Thyroid gland (tissue), 4 donors: ENCODE measurements around the gene TRABD2B.

ENCODE experiments used
- CTCF ChIP-seq, 6 experiments: fragments of 200-600 bp in 3 of 6; fragments of 450-650 bp in 3 of 6; sonication (generic) in 3 of 6; IDR thresholded peaks; one replicate each; pipeline ENCODE4 v1.5.1; 2016 to 2019; ENCODE audit warnings: antibody characterized with exemption in 6 of 6, mild to moderate bottlenecking in 2 of 6, inconsistent platforms in 1 of 6, moderate library complexity in 1 of 6
- POLR2A ChIP-seq, 2 donors: fragments of 450-650 bp; IDR thresholded peaks; one replicate each; pipeline ENCODE4 v1.6.1; 2017; ENCODE audit warnings: antibody characterized with exemption in 2 of 2, mild to moderate bottlenecking in 2 of 2, moderate library complexity in 1 of 2

- TF ChIP-seq POLR2A (IDR thresholded peaks at IDR 0.05) (no peak), CTCF (IDR thresholded peaks at IDR 0.05) (no peak)
Observed at GRCh38 chr1:47941609-47942239, 55.5 kb downstream of the TRABD2B start.
